HG03095 (cell line): ENCODE data around the gene TEPSIN.

Experiments used
- ATAC-seq: cut with Tn5 transposase; IDR thresholded peaks from one replicate; pipeline ENCODE4 v1.9.1; 2021; ENCODE audit warnings: moderate library complexity; ENCODE audit not compliant: unreplicated experiment

TEPSIN gene

DNA sequence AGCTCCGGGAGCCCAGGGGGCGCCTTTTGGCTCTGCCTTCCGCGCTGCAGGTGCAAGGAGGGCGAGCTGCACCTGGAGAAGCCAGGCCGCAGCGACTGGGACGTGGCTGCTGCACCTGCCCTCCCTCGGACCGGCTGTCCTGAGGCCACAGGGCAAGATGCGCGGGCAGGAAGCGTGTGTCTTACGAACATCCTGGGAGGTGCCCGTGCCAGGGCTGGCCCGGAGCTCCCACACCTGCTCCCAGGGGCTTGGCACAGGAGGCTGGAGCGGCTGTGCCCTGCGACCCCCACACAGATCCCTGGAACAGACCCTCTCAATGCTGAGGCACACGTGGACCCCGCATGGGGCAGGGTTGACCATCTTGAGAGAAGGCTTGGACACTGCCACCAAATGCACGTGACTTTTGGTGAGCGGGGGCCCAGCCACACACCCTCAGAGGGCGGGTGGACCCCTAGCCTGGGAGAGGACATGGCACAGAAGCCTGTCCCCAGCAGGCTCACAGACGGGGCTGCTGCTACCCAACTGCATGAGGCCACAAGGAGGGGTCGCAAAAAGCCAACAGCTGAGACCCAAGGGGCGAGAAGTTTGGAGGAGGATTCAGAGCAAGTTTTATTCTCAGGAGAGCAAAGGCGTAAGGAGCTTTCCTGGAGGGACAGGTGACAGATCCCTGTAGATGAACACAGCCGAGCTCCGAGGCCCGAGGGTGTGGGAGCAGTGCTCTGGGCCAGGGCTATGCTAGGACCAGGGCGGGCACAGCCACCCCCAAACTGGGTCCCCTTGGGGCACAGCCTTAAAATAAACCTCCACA lies 11.6 kb upstream of the TEPSIN start:
- no peak for ATAC-seq

DNA sequence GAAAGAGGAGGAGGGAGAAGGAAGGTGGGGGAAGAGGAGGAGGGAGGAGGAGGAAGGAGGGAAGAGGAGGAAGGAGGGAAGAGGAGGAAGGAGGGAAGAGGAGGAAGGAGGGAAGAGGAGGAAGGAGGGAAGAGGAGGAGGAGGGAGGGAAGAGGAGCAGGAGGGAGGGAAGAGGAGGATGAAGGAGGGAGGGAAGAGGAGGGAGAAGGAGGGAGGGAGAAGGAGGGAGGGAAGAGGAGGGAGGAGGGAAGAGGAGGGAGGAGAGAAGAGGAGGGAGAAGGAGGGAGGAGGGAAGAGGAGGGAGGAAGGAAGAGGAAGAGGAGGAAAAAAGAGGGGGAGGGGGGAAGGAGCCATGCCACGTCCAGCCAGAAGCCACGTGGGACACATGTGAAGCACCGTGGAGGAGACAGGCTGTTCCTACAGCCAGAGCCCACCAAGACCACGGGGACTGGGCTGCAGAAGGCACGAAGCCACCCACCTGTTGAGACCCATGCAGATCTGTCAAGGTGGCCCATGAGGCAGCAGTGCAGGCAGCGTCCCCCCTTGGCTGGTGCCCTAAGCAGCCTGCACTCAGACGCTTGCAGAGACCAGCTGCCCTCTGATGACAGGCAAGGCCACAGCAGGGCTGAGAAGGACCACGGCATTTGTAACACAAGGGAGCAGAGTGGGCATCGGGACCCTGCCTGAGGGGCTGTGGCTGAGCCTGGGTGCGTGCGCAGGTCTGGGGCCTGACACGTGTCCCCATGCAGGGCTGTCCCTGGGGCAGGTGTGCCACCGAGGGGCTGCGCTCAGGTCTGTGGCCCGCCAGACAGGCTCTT lies 10.6 kb upstream of the TEPSIN start:
- ATAC-seq, result no peak

DNA sequence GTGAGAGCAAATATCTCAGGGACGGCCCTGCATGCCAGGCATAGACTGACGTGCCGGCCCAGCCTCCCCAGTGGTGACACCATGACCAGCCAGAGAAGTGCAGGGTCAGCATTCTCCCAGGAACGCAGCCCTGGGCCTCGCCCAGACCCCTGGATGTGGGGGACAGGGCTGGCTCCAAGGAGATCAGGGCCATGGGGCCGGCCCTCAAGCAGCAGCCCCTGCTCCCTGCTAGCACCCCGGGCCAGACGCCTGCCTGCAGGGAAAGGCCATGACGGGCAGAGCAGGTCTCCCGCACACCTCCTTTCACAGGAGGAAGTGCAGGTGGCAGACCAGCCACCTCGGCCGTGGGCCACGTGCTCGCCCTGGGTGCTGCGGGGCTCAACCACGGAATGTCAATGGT lies 9.8 kb upstream of the TEPSIN start:
- no peak for ATAC-seq

DNA sequence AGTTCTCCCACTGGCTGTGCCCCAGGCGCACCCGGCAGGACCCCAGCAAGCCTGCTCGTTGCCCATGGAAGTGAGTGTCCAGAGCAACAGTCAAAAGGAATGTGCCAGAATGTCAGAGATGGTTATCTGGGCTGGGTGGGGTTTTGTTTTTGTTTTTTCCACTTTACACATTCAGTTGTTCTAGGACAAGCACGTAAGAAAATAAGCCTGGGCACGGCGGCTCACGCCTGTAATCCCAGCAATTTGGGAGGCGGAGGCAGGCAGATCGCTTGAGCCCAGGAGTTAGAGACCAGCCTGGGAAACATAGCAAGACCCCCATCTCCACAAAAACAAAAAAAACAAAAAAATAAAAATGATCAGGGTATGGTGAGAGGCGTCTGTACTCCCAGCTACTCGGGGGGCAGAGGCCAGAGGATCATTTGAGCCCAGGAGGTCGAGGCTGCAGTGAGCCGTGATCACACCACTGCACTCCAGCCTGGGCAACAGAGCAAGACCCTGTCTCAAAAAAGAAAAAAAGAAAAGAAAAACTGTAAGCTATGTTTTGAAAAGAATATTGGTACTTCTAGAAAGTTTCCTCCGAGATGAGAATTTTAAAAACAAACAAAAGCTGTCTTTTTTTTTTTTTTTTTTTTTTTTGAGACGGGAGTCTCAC lies 8.6 kb upstream of the TEPSIN start:
- no peak for ATAC-seq

DNA sequence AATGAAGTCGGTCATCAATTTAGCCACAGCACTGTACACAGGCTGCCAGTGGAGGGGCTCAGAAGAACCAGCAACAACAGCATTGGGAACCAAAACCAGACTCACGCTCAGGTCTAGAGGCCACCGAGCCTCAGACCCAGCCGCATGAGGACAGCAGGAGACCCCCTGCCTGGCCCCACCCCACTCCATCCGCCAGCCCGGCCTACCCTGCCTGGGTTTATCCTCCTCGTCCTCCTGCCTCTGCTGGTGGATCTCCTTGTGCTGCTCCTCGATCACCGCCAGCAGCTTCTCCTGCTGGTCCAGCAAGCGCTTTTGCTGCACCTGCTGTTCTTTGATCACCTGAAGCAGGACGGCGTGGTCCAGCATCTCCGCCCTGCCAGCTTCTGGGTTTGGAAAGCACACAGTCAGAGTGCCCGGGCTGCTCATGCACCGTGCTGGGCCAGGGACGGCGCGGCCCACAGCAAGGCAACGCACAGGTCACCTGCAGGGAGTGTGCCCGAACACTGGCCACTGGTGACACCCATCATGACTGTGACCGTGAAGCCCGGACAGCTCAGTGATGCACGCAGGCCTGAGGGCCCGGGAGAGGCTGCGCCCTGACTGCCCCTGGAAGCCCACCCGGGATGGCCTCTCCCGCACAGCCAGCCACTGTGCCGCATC lies 8.0 kb upstream of the TEPSIN start:
- ATAC-seq, result no peak

DNA sequence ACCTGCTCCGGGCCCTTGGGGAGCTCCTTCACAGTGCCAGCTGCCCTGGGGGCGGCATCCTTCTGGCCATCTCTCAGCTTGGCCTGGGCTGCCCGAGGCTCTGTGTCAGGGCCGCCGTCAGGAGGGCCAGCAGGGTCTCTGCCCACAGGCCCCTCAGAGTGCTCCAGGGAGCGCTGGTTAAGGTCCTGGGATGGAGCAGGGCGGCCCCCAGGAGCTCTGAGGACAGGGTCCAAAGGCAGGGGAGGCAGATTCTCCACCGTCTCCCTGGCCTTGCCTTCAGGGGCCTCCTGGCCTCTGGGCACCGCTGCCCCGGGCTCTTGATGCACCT lies 7.5 kb upstream of the TEPSIN start:
- ATAC-seq, result no peak

DNA sequence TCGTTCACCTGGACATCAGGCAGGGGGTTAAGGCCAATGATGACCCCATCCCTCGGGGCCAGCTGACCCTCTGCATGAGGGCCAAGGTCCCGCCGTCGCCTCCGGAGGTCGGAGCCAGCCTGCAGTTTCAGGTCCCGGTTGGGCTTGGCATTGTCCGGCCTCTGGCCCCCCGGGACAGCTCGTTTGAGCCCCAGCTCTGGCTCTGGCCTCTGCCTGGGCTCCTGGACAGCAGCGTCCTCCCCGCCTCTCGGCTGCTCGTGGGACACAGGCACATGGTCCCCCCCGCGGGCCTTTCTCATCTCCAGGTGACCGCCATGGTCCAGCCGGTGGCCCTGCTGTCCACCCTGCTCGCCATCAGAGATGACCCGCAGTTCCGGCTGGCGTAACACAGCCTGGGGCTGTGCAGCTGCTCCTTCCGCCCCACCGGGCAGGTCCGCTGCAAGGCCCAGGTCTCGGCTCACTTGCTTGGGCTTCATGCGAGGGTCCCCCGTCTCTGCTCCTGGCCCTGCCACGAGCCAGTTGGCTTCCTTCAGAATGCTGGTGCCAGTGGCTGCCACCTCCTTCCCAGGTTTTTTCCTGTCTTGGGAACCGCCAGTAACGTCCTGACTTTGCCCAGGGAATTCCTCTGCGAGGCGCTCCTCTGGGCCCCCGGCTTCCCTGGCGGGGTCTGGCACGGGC lies 6.9 kb upstream of the TEPSIN start:
- no peak for ATAC-seq

DNA sequence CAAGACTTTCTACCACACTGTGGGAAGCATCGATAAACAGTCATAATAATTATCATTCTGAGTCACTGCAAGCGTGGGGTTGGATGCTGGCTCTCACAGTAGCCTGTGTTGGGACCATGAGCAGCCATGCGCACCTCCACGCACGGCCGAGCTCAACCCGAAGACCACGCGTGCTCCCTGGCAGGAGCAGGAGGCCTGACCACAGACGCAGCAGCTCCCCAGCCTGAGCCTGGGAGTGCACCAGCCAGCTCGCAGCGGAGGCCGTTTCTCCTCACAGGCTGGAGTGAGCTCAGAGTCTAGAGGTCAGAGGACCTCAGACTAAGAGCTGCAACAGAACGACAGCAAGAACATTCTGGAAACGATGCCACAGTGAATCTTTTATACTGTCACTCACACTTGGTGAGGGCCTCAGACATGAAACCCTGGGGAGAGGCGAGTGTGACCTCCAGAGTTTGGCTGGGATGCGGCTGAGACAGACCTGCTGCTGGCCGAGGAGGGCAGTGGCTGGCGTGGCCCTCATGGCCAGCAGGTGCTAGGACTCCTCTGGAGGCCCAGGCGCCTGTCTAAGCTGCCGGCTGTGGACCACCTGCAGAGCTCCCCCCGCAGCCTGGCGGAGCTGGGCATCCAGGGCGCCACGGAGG lies 6.3 kb upstream of the TEPSIN start:
- no peak for ATAC-seq

DNA sequence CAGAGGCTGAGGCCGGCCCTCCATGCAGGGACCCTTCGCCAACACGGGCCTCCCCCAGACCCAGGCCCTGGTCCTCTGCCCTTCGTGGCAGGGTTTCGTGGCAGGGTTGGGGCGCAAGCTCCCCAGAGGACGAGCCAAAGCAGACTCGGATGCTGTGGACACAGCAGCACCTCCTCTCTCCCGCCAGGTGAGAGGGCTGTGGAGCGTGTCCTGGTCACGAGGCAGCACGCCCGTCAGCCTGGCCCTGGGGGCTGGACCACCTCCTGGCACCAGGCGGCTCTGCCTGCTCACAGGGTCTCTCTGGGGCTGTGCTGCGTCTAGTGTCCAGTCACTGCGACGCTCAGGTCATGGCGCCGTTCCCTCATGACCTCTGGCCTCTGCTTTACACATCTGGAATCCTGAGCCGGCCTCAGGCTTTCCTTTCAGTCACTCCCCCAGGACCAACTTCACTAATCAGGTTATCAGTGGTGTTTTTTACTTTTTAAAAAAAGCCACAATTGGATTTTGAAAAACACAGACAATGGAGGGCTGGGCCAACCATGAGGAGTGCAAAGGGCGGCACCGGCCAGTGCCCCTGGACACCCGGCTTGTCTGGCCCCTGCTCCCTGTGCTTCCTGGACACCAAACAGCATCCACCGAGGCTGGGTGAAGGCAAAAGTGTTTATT lies 5.6 kb upstream of the TEPSIN start:
- ATAC-seq, result no peak

DNA sequence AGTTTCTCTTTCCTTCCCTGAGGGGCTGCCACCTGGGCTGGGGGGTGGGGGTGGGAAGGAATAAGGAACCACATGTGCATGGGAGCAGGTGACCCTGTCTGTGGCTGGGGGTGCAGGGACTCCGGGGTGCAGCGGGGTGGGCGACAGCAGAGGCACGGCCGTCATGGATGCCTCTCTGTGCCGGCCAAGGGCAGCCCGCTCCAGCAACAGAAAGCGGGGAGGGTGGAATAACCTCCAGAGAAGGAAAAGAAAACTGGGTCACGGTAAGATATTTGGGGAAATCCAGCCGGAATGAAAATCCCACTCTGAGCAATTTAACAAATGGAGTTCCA lies 4.4 kb upstream of the TEPSIN start:
- ATAC-seq, result no peak

DNA sequence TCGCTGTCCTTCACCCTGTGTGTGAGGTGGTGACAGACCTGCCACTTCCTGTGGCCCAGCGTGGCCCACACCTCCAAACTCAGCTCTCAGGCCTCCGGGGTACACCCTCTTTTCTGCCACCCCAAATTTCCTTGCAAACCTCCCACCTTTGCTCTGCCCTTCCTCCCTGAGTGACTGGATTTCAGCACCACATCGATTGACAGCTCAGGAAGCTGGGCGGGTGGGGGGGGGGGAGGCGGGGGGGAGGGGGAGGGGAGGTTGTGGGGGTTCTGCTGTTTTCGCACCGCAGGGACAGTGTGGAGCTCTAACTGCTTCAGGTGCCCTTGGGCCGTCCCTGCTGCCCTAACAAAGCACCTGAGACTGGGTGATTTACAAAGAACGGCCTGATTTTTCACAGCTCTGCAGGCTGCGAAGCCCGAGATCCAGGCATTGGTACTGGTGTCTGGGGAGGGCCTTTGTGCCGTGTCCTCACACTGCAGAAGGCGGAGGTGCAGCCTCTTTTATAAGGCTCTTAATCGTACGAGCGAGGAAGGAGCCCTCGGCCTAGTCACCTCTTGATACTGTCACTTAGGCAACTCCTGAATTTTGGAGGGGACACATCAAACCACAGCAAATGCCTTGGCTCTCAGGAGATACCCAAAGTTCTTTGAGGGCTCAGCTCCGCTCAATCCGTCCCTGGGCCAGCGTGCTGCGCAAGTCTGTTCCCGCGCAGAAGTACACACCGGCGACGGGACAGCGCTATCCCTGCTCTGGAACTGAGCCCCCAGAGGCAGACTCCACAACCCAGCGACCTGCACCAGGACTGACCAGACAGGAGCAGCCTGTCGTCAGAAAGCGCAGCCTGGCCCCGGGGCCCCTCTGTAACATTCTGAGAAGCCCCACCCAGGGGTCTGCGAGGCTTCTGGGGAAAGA lies 3.8 kb upstream of the TEPSIN start:
- ATAC-seq, result no peak

DNA sequence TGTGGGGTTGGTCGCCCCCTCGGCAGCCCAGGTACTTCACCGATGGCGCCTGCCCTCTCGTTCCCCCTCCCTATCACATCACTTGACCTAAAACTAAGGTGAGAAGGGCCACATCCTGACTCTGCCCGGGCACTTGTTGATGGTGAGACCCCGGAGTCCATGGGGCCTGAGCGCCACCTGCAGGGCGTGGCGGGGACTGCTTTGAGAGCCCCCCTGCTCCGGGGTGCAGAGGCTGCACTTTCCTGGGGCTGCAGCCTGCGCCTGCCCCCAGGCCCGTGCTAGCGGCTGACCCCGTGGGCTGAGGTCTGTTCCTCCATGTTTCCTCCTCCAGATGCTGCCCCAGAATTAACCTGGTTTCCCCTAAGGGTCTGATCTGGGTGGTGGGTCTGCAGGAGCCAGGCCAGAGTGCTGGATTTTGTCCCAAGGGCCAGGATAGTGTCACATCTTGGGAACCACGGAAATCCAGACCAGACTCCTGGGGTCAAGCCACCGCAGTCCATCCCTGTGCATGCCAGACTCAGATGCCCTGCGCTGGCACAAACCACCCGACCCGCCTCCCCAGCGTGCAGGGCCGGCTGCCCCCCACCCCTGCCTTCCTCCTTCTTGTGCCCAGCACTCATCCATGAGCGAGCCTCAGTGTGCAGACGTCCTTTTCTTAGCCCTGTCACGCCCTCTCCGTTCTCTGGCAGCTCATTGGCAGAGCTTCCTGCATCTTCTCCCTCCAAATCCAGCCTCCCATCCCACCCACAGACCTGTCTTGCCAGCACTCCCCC lies 3.0 kb upstream of the TEPSIN start:
- ATAC-seq, result no peak

DNA sequence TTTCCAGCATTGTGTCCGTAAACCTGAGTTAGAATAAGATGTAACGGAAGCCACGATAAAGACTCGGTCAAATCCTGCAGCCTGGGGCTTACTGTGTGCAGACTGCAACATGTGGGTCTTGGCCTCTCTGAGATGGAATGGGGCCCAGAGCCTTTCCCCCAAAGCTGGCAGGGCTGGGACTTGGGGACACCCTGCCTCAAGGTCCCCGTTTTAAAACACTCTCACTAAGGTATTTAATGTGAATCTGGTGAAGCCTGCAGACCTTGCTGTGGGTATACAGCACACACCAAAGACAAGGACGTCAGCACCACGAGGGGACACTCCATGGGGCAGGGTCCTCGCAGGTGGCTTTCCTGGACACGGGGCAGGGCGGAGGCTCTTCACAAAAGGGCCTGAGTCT lies 2.3 kb upstream of the TEPSIN start:
- ATAC-seq, result no peak

DNA sequence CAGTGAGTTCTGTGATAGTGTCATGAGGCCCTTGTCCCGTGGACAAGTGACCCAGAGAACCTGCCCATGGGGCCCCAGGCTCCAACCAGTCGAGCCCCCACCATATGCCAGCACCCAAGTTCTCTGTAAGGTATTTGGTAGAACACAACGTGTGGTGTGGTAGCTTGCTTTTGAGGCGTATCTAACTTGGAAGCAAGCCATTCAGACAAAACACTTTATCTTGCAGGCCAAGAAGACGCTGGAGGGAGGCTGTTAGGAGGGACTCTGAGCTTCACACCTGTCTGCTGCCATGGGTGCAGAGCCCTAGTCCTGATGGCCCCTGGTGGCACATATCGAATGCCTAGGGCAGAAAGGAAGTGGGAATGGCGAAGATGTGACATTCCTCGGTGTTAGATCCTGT lies 1.9 kb upstream of the TEPSIN start:
- ATAC-seq, result no peak

DNA sequence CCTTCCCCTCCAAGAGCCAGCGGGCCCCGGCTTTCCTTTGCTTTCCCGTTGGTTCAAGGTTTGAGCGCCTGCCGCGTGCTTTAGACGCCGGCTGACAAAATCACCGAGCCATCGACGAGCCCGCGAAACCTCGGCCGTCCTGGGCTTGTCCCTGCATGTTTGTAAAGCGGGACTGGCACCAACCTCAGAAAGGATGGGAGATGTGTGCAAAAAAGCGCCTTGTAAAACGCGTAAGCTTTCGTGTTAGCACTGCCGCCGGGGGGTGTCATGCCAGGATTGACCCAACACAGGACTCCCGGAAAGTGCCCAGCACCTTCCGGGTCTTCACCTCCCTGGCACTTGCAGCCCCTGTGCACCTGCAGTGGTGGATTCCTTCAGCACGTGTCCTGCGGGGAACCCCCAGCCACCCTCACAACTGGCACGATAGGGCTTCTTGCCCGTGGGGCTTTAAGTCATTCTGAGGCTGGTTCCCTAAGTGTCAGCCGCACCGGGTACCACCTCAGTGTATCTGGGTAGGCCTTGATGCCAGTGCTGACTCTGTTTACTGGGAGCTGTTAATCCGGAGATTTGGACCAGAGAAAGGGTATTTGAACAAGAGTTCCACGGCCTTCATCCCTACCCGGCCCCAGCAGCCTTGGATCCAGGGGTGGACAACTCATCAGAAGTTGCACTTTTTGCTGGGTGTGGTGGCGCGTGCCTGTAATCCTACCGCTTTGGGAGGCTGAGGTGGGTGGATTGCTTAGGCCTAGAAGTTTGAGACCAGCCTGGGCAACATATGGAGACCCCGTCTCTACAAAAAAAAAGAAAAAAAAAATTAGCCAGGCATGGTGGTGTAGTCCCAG lies 1.1 kb upstream of the TEPSIN start:
- ATAC-seq, result no peak

DNA sequence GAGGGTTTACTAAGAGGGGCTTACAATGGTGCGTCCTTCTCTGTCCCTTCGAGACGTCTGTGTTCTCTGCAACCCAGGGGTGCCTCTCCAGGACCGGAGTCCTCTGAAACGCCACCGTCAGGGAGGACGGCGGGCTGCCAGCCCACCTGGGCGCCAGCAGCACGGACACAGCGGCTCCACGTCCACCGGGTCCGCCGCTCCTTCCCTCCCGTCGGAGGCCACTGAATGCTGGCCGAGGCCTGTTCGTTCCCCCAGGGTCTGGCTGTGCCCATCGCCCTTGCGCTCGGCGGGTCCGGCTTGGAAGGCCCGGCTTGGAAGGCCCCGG lies 403 bp downstream of the TEPSIN start:
- ATAC-seq, result no peak
